Measurements from ENCODE around the gene KLC4. TPM values are rescaled to one million over a fixed set of nuclear protein-coding genes. Genes with fewer than 3 reads are reported as not detected.

The KLC4 gene
- total and polyA plus RNA-seq, 4 donors, result 16.1 to 36.0 (median 26.4) TPM

GRCh38 chr6:43091020-43091419 lies 31.6 kb downstream of the KLC4 start:
- 55 to 60% methylated on average over 5 of the region's 5 CpGs for WGBS, 2 donors
- TF ChIP-seq CTCF (IDR thresholded peaks at IDR 0.05; ENCODE audit: control extremely low read depth, extremely low read depth), result no peak
- no peak overlapping the region for H3K4me3 ChIP-seq
- peak overlapping the region in 1 of 2 donors; percentile 83 for H3K27ac ChIP-seq (ENCODE audit: low read depth in 1 of 2, low read length in 1 of 2)
- H3K4me1 ChIP-seq (ENCODE audit: control insufficient read depth in 5 of 5, insufficient read depth in 5 of 5, low read length in 5 of 5), result peaks cover 0 to 64% (median 35%) of the 10 kb centered on the region in 5 donors
- H3K36me3 ChIP-seq (ENCODE audit: control insufficient read depth in 4 of 4, insufficient read depth in 4 of 4, low read length in 4 of 4), result peaks cover 0 to 2% (median 0%) of the 10 kb centered on the region in 4 donors
- peaks cover 0 to 2% (median 0%) of the 10 kb centered on the region in 4 donors for H3K9me3 ChIP-seq (ENCODE audit: control insufficient read depth in 4 of 4, insufficient read depth in 3 of 4, low read length in 3 of 4)
- no peaks in the 10 kb centered on the region for H3K27me3 ChIP-seq (ENCODE audit: control insufficient read depth in 3 of 3, insufficient read depth in 3 of 3, low read length in 2 of 3)
- no peak for ATAC-seq (ENCODE audit: insufficient read depth, low FRiP score)
- peak overlapping the region in 1 of 2 donors; percentile 26 for H3K9ac ChIP-seq (ENCODE audit: insufficient read depth in 1 of 2, low read length in 2 of 2)
- no peak for DNase-seq

- DNase-seq (no peak), ATAC-seq (ENCODE audit: insufficient read depth, low FRiP score) (no peak)
- Histone ChIP-seq H3K27me3 (ENCODE audit: control insufficient read depth in 3 of 3, insufficient read depth in 3 of 3, low read length in 2 of 3) (no peaks in the 10 kb centered on the region), H3K4me1 (ENCODE audit: control insufficient read depth in 5 of 5, insufficient read depth in 5 of 5, low read length in 5 of 5) (peaks cover 0 to 69% (median 40%) of the 10 kb centered on the region in 5 donors), H3K27ac (ENCODE audit: low read depth in 1 of 2, low read length in 1 of 2) (peak overlapping the region in 1 of 2 donors; percentile 83), H3K9me3 (ENCODE audit: control insufficient read depth in 4 of 4, insufficient read depth in 3 of 4, low read length in 3 of 4) (peaks cover 0 to 2% (median 0%) of the 10 kb centered on the region in 4 donors), H3K36me3 (ENCODE audit: control insufficient read depth in 4 of 4, insufficient read depth in 4 of 4, low read length in 4 of 4) (peaks cover 0 to 2% (median 0%) of the 10 kb centered on the region in 4 donors), H3K9ac (ENCODE audit: insufficient read depth in 1 of 2, low read length in 2 of 2) (no peak overlapping the region), H3K4me3 (no peak overlapping the region)
- 75% methylated on average over 10 of the region's 10 CpGs for WGBS, 2 donors
- no peak for TF ChIP-seq CTCF (IDR thresholded peaks at IDR 0.05; ENCODE audit: control extremely low read depth, extremely low read depth)
Observed at GRCh38 chr6:43091436-43091991, 32.1 kb downstream of the KLC4 start.

GRCh38 chr6:43092635-43093034 lies 33.2 kb downstream of the KLC4 start:
- peaks cover 0 to 2% (median 0%) of the 10 kb centered on the region in 4 donors for H3K9me3 ChIP-seq (ENCODE audit: control insufficient read depth in 4 of 4, insufficient read depth in 3 of 4, low read length in 3 of 4)
- TF ChIP-seq CTCF (IDR thresholded peaks at IDR 0.05; ENCODE audit: control extremely low read depth, extremely low read depth), result no peak
- no peaks in the 10 kb centered on the region for H3K27me3 ChIP-seq (ENCODE audit: control insufficient read depth in 3 of 3, insufficient read depth in 3 of 3, low read length in 2 of 3)
- H3K9ac ChIP-seq (ENCODE audit: insufficient read depth in 1 of 2, low read length in 2 of 2), result no peak overlapping the region
- H3K4me3 ChIP-seq, result no peak overlapping the region
- ATAC-seq (ENCODE audit: insufficient read depth, low FRiP score), result no peak
- DNase-seq, result no peak
- H3K27ac ChIP-seq (ENCODE audit: low read depth in 1 of 2, low read length in 1 of 2), result no peak overlapping the region
- peaks cover 0 to 2% (median 0%) of the 10 kb centered on the region in 4 donors for H3K36me3 ChIP-seq (ENCODE audit: control insufficient read depth in 4 of 4, insufficient read depth in 4 of 4, low read length in 4 of 4)
- peaks cover 0 to 74% (median 46%) of the 10 kb centered on the region in 5 donors for H3K4me1 ChIP-seq (ENCODE audit: control insufficient read depth in 5 of 5, insufficient read depth in 5 of 5, low read length in 5 of 5)
